ENCODE measurements around the gene TRIM15.
A peak's percentile ranks its signal among the peaks of the same experiment; 100 is the strongest.

TRIM15 gene

GRCh38 chr6:30168741-30169140 lies 5.4 kb downstream of the TRIM15 start:
- H3K4me3 ChIP-seq (ENCODE audit: low read depth, low read length), result no peak overlapping the region
- TF ChIP-seq, protein P1, sequence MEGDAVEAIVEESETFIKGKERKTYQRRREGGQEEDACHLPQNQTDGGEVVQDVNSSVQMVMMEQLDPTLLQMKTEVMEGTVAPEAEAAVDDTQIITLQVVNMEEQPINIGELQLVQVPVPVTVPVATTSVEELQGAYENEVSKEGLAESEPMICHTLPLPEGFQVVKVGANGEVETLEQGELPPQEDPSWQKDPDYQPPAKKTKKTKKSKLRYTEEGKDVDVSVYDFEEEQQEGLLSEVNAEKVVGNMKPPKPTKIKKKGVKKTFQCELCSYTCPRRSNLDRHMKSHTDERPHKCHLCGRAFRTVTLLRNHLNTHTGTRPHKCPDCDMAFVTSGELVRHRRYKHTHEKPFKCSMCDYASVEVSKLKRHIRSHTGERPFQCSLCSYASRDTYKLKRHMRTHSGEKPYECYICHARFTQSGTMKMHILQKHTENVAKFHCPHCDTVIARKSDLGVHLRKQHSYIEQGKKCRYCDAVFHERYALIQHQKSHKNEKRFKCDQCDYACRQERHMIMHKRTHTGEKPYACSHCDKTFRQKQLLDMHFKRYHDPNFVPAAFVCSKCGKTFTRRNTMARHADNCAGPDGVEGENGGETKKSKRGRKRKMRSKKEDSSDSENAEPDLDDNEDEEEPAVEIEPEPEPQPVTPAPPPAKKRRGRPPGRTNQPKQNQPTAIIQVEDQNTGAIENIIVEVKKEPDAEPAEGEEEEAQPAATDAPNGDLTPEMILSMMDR (IDR thresholded peaks at IDR 0.05; ENCODE audit: low read depth, low read length), result no peak

DNA sequence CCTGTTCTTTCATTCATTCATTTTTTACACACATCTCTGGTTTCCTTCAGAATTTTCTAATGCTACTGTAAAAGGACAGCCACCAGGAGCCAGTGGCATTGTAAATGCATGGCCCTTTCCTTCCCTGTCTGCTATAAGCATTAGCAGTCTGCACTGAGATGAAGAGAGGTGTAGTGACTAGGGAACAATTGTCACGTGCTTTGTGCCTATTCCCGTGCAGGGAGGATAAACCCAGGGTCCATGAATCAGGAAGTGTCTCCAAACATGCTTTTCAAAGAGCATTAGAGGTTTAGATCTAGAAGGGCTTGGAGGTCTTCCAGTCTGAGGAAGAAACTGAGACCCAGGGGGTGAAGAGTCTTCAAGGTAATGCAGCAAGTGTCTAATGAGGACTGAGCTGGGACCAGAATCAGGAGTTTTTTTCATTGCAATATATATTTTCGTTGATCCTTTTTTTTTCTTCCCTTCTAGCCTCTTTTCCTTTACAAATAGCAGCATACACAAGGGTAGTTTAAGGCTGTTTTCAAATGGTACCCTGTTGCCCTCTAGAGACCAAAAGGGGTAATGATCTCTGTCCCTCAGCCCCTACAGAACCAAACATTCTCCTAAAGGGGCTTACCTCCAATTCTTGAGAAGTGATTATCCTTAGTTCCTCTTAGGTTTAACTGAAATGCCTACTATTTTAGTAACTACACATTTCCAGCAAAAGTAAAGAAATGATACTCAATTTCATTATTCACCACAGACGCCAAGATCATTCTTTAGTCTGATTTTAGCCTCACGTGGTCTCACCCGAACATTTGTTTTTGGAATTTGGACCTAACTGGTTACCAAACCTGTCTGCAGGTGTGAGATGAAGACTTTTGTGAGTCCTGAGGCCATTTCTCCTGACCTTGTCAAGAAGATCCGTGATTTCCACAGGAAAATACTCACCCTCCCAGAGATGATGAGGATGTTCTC lies 6.6 kb downstream of the TRIM15 start:
- TF ChIP-seq, protein P1 (IDR thresholded peaks at IDR 0.05; ENCODE audit: low read depth, low read length), result peak; percentile 80
- no peak overlapping the region for H3K4me3 ChIP-seq (ENCODE audit: low read depth, low read length)

DNA sequence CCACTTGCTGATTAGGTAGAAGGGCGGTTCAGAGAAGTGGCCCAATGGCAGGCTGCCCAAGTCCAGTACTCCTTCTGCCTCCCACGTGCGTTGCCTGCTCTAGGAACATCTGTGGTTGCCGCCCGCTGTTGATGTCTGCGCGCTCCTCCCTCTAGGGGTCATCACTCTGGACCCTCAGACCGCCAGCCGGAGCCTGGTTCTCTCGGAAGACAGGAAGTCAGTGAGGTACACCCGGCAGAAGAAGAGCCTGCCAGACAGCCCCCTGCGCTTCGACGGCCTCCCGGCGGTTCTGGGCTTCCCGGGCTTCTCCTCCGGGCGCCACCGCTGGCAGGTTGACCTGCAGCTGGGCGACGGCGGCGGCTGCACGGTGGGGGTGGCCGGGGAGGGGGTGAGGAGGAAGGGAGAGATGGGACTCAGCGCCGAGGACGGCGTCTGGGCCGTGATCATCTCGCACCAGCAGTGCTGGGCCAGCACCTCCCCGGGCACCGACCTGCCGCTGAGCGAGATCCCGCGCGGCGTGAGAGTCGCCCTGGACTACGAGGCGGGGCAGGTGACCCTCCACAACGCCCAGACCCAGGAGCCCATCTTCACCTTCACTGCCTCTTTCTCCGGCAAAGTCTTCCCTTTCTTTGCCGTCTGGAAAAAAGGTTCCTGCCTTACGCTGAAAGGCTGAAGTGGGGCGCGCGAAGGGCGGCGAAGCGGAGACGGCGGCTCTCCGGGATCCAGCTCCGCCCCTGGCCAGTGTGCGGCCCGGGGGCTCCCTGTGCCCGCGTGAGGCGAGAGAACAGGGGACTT lies 8.5 kb downstream of the TRIM15 start:
- H3K4me3 ChIP-seq (ENCODE audit: low read depth, low read length), result no peak overlapping the region
- TF ChIP-seq, protein P1 (IDR thresholded peaks at IDR 0.05; ENCODE audit: low read depth, low read length), result no peak

DNA sequence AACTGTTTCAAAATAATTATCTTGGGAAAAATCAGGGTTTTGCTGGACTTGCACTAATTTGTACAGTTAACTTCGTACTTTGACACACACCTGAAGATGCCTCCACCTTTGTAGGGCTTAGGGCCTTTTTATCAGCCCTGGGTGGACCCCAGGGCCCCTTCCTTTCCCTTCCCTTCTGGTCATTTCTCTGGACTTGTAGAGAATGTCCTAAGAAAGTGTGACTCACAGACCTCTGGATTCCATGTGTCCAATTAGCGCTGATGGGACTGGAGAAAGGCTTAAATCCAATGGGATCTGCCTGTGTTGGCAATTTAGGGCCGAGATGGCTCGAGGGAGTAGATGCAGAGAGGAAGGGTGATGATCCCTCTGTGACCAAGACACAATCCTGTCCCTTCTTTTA lies 9.3 kb downstream of the TRIM15 start:
- TF ChIP-seq, protein P1 (IDR thresholded peaks at IDR 0.05; ENCODE audit: low read depth, low read length), result no peak
- no peak overlapping the region for H3K4me3 ChIP-seq (ENCODE audit: low read depth, low read length)

GRCh38 chr6:30175765-30176164 lies 12.4 kb downstream of the TRIM15 start:
- no peak overlapping the region for H3K4me3 ChIP-seq (ENCODE audit: low read depth, low read length)
- TF ChIP-seq, protein P1 (IDR thresholded peaks at IDR 0.05; ENCODE audit: low read depth, low read length), result no peak

DNA sequence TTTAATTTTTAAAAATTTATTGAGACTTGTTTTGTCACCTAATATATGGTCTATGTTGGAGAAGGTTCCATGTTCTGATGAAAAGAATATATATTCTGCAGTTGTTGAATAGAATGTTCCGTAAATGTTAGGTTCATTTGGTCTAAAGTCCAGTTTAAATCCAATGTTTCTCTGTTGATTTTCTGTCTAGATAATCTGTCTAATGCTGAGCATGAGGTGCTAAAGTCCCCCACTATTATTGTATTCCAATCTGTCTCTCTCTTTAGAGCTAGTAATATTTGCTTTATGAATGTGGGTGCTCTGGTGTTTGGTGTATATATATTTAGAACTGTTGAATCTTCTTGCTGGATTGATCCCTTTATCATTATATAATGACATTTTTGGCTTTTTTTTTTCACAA lies 15.5 kb downstream of the TRIM15 start:
- no peak overlapping the region for H3K4me3 ChIP-seq (ENCODE audit: low read depth, low read length)
- TF ChIP-seq, protein P1 (IDR thresholded peaks at IDR 0.05; ENCODE audit: low read depth, low read length), result no peak

GRCh38 chr6:30180145-30180544 lies 16.8 kb downstream of the TRIM15 start:
- TF ChIP-seq, protein P1 (IDR thresholded peaks at IDR 0.05; ENCODE audit: low read depth, low read length), result no peak
- H3K4me3 ChIP-seq (ENCODE audit: low read depth, low read length), result no peak overlapping the region

All from WI38 (cell line).